Epithelial cell of proximal tubule (primary cell): ENCODE measurements around the gene TRIM9. TPM values are rescaled to one million over a fixed set of nuclear protein-coding genes. Genes with fewer than 3 reads are reported as not detected.

ENCODE experiments used
- DNase-seq: peaks from one replicate; pipeline ENCODE4 v3.0.0-alpha.2; 2011; ENCODE audit warnings: low read depth
- H3K4me3 ChIP-seq: 2 replicates; pipeline ENCODE4 v1.5.1; 2011; ENCODE audit warnings: low read depth, mild to moderate bottlenecking, low read length
- total RNA-seq: library from RNA; depleted of rRNA; stranded (reverse); fragments of >200 nt; gene quantifications from 2 replicates; pipeline ENCODE4 v1.2.3, GENCODE V29; 2015
- TF ChIP-seq, protein P1 (sequence below): conservative IDR thresholded peaks from 2 replicates; pipeline ENCODE4 v1.5.1; 2012; ENCODE audit warnings: low read depth, mild to moderate bottlenecking, low read length

The TRIM9 gene
- total RNA-seq, 1 donor from 2014 or later = 0.69 TPM

DNA sequence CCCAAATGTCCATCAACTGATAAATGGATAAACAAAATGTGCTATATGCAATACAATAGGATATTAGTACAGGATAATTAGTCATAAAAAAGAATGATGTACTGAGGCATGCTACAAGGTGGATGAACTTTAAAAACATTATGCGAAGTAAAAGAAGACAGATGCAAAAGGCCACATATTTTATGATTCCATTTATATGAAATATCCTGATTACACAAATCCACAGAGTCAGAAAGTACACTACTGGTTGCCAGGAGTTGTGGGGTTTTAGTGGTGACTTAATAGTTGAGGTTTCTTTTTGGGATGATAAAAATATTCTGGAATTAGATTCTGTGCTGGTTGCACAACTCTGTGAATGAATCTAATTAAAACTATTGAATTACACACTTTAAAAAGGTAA, 12.6 kb downstream of the TRIM9 start:
- TF ChIP-seq, protein P1, sequence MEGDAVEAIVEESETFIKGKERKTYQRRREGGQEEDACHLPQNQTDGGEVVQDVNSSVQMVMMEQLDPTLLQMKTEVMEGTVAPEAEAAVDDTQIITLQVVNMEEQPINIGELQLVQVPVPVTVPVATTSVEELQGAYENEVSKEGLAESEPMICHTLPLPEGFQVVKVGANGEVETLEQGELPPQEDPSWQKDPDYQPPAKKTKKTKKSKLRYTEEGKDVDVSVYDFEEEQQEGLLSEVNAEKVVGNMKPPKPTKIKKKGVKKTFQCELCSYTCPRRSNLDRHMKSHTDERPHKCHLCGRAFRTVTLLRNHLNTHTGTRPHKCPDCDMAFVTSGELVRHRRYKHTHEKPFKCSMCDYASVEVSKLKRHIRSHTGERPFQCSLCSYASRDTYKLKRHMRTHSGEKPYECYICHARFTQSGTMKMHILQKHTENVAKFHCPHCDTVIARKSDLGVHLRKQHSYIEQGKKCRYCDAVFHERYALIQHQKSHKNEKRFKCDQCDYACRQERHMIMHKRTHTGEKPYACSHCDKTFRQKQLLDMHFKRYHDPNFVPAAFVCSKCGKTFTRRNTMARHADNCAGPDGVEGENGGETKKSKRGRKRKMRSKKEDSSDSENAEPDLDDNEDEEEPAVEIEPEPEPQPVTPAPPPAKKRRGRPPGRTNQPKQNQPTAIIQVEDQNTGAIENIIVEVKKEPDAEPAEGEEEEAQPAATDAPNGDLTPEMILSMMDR = no peak
- no peak overlapping the region for H3K4me3 ChIP-seq
- no peak for DNase-seq

DNA sequence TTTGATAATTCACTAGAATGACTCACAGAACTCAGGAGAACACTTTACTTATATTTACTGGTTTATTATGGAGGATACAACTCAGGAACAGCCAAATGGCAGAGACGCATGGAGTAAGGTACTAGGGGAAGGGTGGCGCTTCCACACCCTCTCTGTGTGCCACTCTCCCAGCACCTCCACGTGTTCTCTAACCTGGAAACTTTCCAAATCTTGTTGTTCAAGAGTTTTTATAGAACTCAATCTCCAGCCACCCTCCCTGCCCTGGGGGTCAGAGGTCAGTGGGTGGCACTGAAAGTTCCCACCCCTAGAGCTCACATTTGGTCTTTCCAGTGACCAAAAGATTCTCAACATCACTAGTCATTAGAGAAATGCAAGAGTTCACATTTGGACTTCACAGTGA, 13.2 kb downstream of the TRIM9 start:
- no peak overlapping the region for H3K4me3 ChIP-seq
- DNase-seq = no peak
- TF ChIP-seq, protein P1 = no peak

DNA sequence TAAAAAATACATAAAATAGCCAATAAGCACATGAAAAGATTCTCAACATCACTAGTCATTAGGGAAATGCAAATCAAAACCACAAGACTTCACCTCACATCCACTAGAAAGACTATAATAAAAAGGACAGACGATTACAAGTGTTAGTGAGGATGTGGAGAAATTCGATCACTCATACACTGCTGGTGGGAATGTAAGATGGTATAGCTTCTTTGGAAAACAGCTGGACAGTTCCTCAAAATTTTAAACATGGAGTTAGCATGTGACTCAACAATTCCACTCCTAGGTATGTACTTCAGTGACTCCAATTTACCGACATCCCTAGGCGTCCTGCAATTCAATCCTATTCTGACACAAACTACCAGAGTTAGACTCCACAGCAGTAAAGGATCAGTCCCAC, 13.7 kb downstream of the TRIM9 start:
- TF ChIP-seq, protein P1 = no peak

DNA sequence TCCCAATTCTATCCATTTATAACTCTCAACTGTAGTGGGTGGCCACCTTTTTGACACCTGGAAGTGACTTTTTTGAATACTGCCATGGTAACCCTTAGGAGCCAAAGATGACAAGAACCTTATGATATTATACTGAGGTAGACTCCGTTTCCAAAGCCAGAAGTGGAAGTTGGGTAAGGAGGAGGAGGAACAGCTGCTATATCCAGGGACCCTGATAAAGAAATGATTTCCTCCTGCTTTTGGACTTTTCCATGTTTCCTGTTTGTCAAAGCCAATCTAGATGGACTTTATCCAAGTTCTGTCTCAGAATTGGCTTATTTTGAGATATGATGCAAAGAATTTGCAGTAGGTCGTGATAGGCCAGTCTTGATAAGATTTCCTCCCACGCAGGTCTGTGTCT, 14.3 kb downstream of the TRIM9 start:
- TF ChIP-seq, protein P1 = no peak
- no peak for DNase-seq
- no peak overlapping the region for H3K4me3 ChIP-seq

More for the DNA sequence above, 13.7 kb downstream of the TRIM9 start:
- H3K4me3 ChIP-seq = no peak overlapping the region
- no peak for DNase-seq

DNA sequence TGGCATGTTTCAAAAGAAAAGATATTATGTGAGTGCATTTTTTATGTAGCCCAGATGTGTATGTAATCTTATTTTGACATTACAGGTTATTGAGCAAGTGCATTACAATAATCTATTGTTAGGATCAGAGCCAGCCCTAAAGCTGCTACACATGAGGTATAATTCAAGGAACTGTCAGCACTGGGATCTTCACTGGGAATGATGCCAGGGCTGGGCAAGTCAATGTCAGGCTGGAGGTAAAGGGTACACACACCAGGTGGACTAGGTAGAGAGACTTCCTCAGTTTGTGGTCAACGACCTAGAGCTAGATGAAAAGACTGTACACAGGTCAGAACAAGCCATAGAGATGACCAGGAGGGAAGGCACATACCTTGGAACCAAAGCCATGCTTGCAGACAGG, 15.4 kb downstream of the TRIM9 start:
- no peak overlapping the region for H3K4me3 ChIP-seq
- DNase-seq = no peak
- TF ChIP-seq, protein P1 = no peak

DNA sequence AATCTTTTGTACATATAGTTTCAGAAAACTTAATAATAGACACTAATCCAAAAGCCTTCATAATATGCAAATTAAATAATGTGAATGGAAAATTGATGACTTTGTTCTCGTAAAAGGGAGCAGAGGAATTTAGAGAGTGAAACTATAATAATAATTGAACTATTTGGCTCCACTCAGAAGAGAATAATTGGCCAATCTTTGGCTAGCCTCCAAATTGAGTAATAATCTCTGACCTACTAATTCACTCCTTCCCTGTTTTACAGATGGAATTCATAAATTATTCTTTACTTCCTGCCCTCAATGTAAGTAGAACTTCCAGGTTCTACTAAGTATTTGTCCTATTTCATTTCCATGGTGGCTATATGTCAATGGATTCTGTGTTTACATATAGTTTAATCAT, 15.8 kb downstream of the TRIM9 start:
- TF ChIP-seq, protein P1 = no peak
- H3K4me3 ChIP-seq = no peak overlapping the region
- DNase-seq = no peak

DNA sequence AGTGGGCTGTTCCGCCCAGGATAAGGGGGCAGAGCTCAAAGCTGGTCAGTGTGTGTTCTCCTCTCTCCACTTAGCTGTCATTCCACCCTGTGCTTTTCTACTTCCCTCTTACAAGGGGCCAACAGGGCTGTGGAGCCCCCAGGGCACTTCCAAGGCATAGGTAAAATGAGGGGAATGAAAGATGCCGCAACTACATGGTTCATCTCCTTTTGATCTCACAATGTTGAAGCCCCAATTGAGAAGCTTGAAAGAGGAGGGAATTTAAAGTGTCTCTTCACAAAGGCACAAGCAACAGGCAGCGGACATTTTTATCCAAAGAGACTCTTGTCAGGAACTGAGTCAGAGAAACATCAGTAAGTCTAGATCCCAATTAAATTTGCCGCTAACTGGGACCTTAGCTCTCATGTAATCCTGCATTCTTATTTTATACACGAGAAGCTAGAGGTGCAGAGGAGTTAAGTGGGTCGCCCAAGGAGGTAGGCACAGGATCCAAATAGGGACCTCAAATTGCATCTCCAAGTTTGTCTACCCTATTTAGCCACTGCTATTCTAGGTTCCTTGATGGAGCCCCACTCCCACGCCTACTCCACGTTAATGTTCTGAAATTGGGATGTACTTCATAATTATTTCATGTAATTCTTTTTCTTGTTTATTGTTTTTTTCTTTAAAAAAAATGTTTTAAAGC, 20.1 kb downstream of the TRIM9 start:
- no peak for DNase-seq
- TF ChIP-seq, protein P1 = no peak
- H3K4me3 ChIP-seq = no peak overlapping the region
